HG03575 (cell line): ENCODE measurements around the gene INPPL1.
"Not testable (repeated sequence)": the region's sequence is repeated elsewhere in the genome, so short reads cannot be mapped to it uniquely, and the experiment has no call there.

Experiments
- ATAC-seq: cut with Tn5 transposase; IDR thresholded peaks from one replicate; pipeline ENCODE4 v1.9.1; 2021; ENCODE audit not compliant: unreplicated experiment, insufficient number of reproducible peaks, low FRiP score; ENCODE audit errors: extremely low read depth

INPPL1 gene, protein sequence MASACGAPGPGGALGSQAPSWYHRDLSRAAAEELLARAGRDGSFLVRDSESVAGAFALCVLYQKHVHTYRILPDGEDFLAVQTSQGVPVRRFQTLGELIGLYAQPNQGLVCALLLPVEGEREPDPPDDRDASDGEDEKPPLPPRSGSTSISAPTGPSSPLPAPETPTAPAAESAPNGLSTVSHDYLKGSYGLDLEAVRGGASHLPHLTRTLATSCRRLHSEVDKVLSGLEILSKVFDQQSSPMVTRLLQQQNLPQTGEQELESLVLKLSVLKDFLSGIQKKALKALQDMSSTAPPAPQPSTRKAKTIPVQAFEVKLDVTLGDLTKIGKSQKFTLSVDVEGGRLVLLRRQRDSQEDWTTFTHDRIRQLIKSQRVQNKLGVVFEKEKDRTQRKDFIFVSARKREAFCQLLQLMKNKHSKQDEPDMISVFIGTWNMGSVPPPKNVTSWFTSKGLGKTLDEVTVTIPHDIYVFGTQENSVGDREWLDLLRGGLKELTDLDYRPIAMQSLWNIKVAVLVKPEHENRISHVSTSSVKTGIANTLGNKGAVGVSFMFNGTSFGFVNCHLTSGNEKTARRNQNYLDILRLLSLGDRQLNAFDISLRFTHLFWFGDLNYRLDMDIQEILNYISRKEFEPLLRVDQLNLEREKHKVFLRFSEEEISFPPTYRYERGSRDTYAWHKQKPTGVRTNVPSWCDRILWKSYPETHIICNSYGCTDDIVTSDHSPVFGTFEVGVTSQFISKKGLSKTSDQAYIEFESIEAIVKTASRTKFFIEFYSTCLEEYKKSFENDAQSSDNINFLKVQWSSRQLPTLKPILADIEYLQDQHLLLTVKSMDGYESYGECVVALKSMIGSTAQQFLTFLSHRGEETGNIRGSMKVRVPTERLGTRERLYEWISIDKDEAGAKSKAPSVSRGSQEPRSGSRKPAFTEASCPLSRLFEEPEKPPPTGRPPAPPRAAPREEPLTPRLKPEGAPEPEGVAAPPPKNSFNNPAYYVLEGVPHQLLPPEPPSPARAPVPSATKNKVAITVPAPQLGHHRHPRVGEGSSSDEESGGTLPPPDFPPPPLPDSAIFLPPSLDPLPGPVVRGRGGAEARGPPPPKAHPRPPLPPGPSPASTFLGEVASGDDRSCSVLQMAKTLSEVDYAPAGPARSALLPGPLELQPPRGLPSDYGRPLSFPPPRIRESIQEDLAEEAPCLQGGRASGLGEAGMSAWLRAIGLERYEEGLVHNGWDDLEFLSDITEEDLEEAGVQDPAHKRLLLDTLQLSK

DNA sequence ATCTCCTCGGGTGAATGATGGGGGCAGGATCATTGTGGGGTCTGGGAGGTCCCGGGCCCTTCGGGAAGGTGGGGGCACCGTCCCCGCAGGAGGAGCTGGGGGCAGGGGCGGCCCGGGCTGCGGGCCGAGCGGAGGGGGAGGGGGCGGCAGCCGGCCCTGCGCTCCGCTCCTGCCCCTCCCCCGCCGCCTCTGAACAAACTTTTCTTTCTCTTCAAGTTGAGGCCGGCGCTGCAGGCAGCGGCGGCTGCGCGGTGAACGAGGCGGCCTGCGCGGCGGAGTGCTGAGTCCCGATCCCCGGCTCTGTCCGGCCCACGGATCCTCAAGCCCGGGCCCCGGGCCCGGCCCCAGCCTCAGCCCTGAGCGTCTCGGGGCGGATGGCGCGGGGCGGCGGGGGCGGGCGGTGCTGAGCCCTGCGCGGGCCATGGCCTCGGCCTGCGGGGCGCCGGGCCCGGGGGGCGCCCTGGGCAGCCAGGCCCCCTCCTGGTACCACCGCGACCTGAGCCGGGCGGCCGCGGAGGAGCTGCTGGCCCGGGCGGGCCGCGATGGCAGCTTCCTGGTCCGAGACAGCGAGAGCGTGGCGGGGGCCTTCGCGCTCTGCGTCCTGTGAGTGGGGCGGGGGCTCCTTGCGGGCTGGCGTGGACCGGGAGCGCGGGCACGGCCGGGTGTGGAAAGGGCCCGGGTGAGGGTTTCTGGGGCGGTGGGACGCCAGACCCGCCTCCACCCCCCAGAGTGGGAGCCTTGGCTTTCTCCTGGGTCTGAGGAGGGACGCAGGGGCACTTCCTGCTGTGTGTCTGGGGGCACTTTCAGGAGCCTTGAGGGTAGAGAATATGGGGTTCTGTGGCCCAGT, at the start of gene INPPL1:
INPPL1 (plus strand) TSS at position 204 of the 847 bp plus-strand sequence; CDS start at position 422, 218 bp downstream.
- no peak for ATAC-seq

DNA sequence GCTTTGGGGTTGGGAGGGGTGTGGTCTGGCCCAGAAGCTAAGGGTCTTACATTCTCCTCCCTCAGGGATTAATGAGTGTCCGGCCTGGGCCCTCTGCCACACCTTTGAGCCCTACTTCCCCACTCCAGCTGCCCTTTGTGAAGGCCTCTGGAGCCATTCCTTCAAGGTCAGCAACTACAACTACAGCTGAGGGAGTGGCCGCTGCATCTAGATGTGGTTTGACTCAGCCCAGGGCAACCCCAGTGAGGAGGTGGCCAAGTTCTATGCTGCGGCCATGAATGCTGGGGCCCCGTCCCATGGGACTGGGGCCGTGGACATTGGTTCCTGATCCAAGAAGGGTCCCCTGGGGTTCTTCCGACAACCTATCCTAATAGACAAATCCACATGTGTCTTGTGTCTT, 46.9 kb upstream of the INPPL1 start:
- ATAC-seq = no peak

DNA sequence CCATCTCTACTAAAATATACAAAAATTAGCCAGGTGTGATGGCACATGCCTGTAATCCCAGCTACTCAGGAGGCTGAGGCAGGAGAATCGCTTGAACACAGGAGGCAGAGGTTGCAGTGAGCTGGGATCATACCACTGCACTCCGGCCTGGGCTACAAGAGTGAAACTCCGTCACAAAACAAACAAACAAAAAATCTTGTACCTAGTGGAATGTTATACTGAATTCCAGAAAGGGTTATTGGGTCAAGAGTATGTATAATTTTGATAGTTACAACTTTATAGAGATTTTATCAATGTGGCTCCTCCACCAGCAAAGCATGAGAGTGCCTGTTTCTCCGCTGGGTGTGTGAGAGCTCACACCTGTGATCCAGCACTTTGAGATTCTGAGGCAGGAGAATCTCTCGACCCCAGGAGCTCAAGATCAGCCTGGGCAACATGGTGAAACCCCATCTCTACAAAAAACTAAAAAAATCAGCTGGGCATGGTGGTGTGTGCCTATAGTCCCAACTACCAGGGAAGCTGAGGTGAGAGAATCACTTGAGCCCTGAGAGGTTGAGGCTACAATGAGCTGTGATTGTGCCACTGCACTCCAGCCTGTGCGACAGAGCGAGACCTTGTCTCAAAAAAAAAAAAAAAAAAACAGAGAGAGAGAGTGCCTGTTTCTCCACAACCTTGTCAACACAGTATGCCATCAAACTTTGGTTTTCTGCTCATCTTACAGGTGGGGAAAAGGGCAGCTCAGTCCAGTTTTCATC, 45.3 kb upstream of the INPPL1 start:
- no peak for ATAC-seq

DNA sequence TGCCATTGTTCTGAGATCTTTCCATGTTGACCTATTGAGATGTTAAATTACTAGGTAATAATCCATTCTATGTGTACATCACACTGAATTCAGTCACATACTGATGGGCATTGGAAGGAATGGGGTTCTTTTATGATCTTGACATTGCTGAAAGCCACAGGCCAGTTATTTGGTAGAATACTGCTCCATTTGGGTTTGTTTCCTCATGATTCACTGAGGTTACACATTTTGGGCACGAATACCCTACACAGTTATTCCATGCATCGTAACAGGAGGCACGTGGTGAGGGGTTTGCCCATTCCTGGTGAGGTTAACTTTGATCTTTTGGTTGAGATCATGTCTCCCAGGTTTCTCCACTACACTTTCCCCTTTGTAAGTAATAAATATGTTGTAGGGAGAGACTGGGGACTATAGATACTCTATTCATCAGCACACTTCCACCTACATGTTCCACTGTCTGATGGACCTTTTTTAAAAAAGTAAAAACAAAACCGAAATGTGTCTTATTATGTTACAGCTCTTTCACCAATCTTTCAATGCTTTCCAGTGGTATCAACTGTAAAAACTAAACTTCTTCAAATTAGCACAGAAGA, 44.7 kb upstream of the INPPL1 start:
- no peak for ATAC-seq

DNA sequence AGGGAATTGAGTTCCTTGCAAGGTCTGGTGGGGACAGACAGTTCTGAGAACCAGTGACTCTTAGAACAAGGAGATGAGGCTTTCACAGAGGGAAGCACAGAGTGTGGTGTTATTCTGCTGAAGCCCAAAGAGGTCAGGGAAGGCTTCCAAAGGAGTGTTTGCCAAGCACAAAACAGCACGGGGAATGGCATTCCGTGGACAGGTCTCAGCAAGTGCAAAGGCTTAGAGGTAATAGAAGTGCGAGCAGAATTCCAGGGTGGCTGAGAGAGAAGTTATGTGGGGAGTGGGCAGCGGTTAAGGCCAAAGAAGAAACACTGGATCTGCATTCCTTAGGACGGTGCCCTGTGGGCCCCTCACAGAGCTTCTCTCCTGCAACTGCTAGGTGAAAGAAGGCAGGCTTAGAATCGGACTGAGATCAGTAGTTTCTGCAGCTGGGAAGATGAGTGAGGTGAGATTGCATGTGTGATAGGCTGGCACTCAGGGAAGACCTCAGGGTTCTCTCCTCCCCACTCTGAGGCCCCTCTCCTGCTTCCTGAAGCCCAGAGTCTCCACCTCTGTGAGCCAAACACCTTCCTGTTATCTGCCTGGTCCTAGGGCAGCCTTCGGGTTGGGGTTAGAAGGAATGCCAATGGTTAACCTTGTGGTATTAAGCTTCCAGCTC, 43.5 kb upstream of the INPPL1 start:
- ATAC-seq = not testable (repeated sequence)

DNA sequence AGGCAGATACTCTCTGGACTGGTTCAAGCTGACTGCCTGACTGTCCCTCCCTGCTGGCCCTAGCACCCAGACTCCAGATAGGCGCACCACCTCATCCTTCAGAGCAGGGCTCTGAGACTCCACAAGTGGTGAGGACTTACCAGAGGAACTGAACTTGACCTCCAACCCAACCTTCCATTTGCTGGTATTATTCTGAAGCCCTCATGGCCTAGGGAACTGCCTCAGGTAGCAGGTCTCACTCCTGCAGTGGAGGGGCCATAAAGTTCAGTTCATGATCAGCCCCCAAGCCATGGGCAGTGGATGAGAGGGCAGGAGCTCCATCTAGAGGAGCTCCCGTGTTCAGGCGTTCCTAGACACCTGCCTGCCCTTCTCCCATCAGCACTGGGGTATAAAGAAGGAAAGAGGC, 43.0 kb upstream of the INPPL1 start:
- not testable (repeated sequence) for ATAC-seq

DNA sequence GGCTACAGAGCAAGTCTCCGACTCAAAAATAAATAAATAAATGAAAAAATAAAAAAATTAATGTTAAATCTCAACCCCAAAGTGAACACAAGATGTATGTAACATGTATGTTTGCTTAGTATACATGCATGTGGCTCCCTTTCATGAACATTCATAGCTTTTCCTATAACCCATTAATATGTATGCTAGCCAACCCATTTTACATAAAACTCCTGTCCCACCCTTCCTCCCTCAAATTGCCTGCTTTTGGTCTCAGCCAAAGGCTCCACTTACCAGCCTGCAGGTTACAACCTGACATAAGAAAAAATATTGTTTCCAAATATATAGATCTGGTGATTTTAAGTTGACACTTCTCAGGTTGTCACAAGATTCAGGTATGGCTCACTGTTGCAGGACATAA, 36.3 kb upstream of the INPPL1 start:
- no peak for ATAC-seq

DNA sequence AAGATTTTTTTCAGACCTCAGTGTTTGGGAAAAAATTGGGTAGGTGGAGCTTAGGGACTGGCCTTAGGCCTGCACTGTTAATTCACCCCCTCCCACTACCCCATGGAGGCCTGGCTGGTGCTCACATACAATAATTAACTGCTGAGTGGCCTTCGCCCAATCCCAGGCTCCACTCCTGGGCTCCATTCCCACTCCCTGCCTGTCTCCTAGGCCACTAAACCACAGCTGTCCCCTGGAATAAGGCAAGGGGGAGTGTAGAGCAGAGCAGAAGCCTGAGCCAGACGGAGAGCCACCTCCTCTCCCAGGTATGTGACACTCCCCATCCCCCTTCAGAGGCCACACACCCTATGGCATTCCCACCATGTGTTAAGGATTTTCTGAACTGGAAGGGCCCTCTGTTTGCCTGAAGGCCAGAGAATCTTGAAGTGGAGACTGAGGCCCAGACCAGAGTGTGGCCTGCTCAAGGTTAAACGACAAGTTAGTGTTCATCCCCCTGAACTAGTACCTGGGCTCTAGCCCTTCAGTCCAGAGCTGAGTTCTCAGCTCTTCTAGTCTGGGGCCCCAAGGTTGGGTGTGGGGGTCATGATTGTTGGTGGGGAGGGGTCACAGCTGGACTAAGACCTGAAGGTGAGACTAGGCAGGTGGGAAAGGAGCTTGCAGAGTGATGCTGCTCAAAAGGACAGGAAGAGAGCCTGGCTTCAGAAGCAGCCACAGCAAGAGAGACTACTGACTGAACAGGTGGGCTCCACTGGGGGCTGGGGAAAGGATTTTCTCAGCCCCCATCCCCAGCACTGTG, 34.9 kb upstream of the INPPL1 start:
- no peak for ATAC-seq

DNA sequence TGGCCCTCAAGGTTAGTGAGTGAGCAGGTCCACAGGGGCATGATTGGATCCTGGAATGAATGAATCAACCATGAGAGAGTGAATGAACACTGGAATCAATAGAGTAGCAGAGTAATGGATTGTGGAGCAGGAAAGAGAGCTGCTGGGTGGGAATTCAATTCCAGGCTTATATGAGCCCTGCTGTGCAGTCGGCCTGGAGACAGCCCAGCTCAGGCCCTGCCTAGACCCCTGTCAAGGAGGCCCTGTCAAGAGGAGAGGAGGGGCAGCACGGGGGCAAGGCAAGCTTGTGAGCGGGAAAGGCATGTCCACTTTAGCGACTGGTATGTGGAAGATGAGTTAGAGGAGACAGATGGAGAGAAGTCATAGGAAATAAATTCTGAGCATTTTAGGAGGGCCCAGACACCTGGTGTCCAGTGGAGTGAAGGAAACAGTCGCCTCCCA, 33.9 kb upstream of the INPPL1 start:
- ATAC-seq = no peak

DNA sequence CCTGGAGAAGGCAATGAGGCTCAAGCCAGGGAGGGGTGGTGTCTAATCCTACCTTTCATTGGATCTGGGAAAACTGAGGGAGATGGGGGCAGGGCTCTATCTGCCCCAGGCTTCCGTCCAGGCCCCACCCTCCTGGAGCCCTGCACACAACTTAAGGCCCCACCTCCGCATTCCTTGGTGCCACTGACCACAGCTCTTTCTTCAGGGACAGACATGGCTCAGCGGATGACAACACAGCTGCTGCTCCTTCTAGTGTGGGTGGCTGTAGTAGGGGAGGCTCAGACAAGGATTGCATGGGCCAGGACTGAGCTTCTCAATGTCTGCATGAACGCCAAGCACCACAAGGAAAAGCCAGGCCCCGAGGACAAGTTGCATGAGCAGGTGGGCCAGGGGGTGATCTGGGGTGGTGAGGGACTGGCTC, 32.6 kb upstream of the INPPL1 start, which contains the start of gene FOLR1:
FOLR1 (plus strand) TSS at position 180 of the 421 bp plus-strand sequence; CDS start at position 214, 34 bp downstream.
- no peak for ATAC-seq

DNA sequence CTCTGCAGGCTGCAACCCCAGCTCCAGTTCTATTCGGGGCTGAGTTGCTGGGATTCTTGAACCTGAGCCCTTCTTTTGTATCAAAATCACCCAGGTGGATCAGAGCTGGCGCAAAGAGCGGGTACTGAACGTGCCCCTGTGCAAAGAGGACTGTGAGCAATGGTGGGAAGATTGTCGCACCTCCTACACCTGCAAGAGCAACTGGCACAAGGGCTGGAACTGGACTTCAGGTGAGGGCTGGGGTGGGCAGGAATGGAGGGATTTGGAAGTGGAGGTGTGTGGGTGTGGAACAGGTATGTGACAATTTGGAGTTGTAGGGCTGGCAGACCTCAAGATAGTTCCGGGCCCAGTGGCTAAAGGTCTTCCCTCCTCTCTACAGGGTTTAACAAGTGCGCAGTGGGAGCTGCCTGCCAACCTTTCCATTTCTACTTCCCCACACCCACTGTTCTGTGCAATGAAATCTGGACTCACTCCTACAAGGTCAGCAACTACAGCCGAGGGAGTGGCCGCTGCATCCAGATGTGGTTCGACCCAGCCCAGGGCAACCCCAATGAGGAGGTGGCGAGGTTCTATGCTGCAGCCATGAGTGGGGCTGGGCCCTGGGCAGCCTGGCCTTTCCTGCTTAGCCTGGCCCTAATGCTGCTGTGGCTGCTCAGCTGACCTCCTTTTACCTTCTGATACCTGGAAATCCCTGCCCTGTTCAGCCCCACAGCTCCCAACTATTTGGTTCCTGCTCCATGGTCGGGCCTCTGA, 28.9 kb upstream of the INPPL1 start:
- no peak for ATAC-seq

DNA sequence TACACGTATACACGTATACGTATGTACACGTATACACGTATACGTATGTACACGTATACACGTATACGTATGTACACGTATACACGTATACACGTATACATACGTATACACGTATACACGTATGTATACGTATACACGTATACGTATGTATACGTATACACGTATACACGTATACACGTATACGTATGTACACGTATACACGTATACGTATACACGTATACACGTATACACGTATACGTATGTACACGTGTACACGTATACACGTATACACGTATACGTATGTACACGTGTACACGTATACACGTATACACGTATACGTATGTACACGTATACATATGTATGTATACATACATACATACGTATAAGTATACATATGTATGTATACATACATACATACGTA, 23.1 kb upstream of the INPPL1 start:
- not testable (repeated sequence) for ATAC-seq

DNA sequence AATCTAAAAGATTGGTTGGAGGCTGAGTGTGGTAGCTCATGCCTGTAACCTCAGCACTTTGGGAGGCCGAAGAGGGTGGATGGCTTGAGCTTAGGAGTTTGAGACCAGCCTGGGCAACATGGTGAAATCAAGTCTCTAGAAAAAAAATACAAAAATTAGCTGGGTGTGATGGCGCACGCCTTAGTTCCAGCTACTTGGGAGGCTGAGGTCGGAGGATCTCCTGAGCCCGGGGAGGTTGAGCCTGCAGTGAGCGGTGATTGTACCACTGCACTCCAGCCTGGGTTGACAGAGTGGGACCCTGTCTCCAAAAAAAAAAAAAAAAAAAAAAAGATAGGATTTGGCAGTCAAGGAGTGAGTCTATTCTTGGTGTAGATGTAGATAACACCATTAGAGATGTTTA, 22.0 kb upstream of the INPPL1 start:
- no peak for ATAC-seq

DNA sequence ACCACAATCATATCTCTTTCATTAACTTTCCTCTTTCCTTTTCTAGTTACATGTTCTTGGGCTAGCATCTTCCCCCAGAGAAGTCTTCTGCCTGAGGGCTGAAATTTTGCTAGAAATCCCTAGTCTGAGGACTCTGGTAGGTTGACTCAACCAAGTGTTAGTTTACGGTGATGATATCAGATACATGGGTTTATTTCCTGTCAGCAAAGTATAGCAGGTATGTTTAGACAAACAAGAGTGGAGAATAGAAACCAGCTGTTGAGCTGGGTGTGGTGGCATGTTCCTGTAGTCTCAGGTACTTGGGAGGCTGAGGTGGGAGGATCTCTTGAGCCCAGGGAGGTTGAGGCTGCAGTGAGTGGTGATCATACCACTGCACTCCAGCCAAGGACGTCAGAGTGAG, 21.4 kb upstream of the INPPL1 start:
- ATAC-seq = no peak

DNA sequence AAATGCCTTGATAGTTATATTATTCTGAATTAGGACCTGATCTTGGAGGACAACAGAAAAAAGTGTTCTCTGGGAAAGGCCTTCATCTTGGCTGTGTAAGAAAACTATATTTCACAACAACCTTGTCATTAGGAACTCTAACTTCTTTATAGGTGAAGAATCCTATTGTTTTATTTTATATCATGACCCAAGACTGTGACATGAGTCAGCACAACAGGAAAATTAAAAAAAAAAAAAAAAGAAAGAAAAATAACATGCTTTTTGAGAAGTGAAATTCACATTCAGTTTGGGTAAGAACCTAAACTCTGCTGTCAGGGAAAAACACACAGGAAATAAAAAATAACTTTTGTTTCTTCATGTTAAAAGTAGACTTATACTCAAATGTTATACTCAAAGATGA, 19.7 kb upstream of the INPPL1 start:
- no peak for ATAC-seq
